Keratinocyte (primary cell): ENCODE data around the gene RFTN1. TPM values are rescaled to one million over a fixed set of nuclear protein-coding genes. Genes with fewer than 3 reads are reported as not detected.

Experiments used
- DNase-seq: peaks from one replicate; pipeline ENCODE4 v3.0.0-alpha.2; 2011; ENCODE audit warnings: low read depth, missing footprints, low spot score
- FAIRE-seq: peaks from 2 replicates; lab custom pipeline; 2011; peaks lifted over from hg19 to GRCh38; lab: Jason Lieb, UNC
- H2AFZ ChIP-seq: 2 replicates; pipeline ENCODE4 v1.6.0; 2012; ENCODE audit warnings: low read length, control low read depth, inconsistent platforms; ENCODE audit not compliant: control insufficient read depth
- H3K27ac ChIP-seq: 2 replicates; pipeline ENCODE4 v1.5.1; 2011; ENCODE audit warnings: low read length; ENCODE audit not compliant: control insufficient read depth, insufficient read depth
- H3K27me3 ChIP-seq: 3 replicates; pipeline ENCODE4 v1.6.0; 2011; ENCODE audit warnings: low read length; ENCODE audit not compliant: control insufficient read depth, insufficient read depth; ENCODE audit errors: extremely low read depth
- H3K36me3 ChIP-seq, 2 experiments: 2 replicates in 1 of 2; 3 replicates in 1 of 2; pipeline ENCODE4 v1.5.1; 2011; ENCODE audit warnings: low read length in 2 of 2, mild to moderate bottlenecking in 1 of 2; ENCODE audit not compliant: control insufficient read depth in 2 of 2, insufficient read depth in 2 of 2; ENCODE audit errors: extremely low read depth in 1 of 2
- H3K4me1 ChIP-seq: 3 replicates; pipeline ENCODE4 v1.5.1; 2011; ENCODE audit warnings: low read length; ENCODE audit not compliant: control insufficient read depth, insufficient read depth; ENCODE audit errors: extremely low read depth
- H3K4me2 ChIP-seq: 3 replicates; pipeline ENCODE4 v1.6.0; 2011; ENCODE audit warnings: low read depth, low read length; ENCODE audit not compliant: control insufficient read depth, insufficient read depth; ENCODE audit errors: extremely low read depth
- H3K4me3 ChIP-seq, 3 experiments: fragments of 200-600 bp in 1 of 3; sonication (generic) in 1 of 3; 2 replicates in 2 of 3; 3 replicates in 1 of 3; pipeline ENCODE4 v1.5.1; 2011 to 2016; ENCODE audit warnings: low read length in 3 of 3, mild to moderate bottlenecking in 3 of 3, control low read depth in 2 of 3, inconsistent platforms in 1 of 3, low read depth in 1 of 3, mixed read lengths in 1 of 3, mixed run types in 1 of 3, moderate library complexity in 1 of 3; ENCODE audit not compliant: control insufficient read depth in 2 of 3, insufficient read depth in 2 of 3; ENCODE audit errors: extremely low read depth in 1 of 3
- H3K79me2 ChIP-seq: 2 replicates; pipeline ENCODE4 v1.6.0; 2012; ENCODE audit warnings: low read length; ENCODE audit not compliant: control insufficient read depth, insufficient read depth
- H3K9ac ChIP-seq: 3 replicates; pipeline ENCODE4 v1.6.0; 2011; ENCODE audit warnings: low read length; ENCODE audit not compliant: control insufficient read depth, insufficient read depth; ENCODE audit errors: extremely low read depth
- H3K9me1 ChIP-seq: 3 replicates; pipeline ENCODE4 v1.6.0; 2011; ENCODE audit warnings: low read length; ENCODE audit not compliant: control insufficient read depth, insufficient read depth; ENCODE audit errors: extremely low read depth
- H3K9me3 ChIP-seq: 2 replicates; pipeline ENCODE4 v1.5.1; 2012; ENCODE audit warnings: low read depth, low read length; ENCODE audit not compliant: control insufficient read depth
- H4K20me1 ChIP-seq: 3 replicates; pipeline ENCODE4 v1.6.0; 2011; ENCODE audit warnings: low read length; ENCODE audit not compliant: control insufficient read depth, insufficient read depth; ENCODE audit errors: extremely low read depth
- CTCF ChIP-seq, 3 experiments: IDR thresholded peaks in 1 of 3; conservative IDR thresholded peaks in 1 of 3; optimal IDR thresholded peaks in 1 of 3; 2 replicates in 2 of 3; 3 replicates in 1 of 3; pipeline versions ENCODE3 to v1.5.1; 2011; ENCODE audit warnings: low read length in 3 of 3, mild to moderate bottlenecking in 3 of 3, moderate library complexity in 2 of 3, control low read depth in 1 of 3, inconsistent platforms in 1 of 3; ENCODE audit not compliant: insufficient read depth in 2 of 3; ENCODE audit errors: extremely low read depth in 1 of 3
- EZH2 ChIP-seq: IDR thresholded peaks from one replicate; pipeline ENCODE4 v1.6.1; 2012; ENCODE audit warnings: inconsistent platforms, mild to moderate bottlenecking, low read length, moderate library complexity
- dilution Hi-C: fragments of 300-500 bp; cut with MboI; formaldehyde crosslinking; loops from one replicate; pipeline ENCODE4 v1.7.0; 2020; ENCODE audit warnings: low sequenced_read_pairs; ENCODE audit not compliant: extremely low pct_ligation_motif_present
- polyA plus RNA-seq, 5 experiments: library from polyadenylated mRNA; depleted of rRNA in 3 of 5; stranded (reverse) in 3 of 5; stranded (forward) in 1 of 5; unstranded in 1 of 5; fragments of >200 nt; gene quantifications; 1 replicate in 1 of 5; 2 replicates in 3 of 5; 3 replicates in 1 of 5; pipeline versions ENCODE4 v1.2.1 to v1.2.3, GENCODE V29; 2011 to 2012; ENCODE audit warnings: missing spikeins in 2 of 5, low read depth in 1 of 5, low replicate concordance in 1 of 5

The RFTN1 gene
- polyA plus RNA-seq, 1 donor (not counting 4 experiments of a cell fraction or from before 2014, with no cell fraction given): 18.0 TPM

- Histone ChIP-seq H3K9me1 (no peaks in the 10 kb centered on the region), H3K4me3 (no peak overlapping the region), H2AFZ (no peak overlapping the region), H3K4me1 (no peaks in the 10 kb centered on the region), H3K4me2 (no peak overlapping the region), H4K20me1 (no peaks in the 10 kb centered on the region), H3K27ac (no peak overlapping the region), H3K79me2 (no peaks in the 10 kb centered on the region), H3K9ac (no peak overlapping the region), H3K27me3 (no peaks in the 10 kb centered on the region), H3K9me3 (no peaks in the 10 kb centered on the region), H3K36me3 (peaks cover 13 to 22% of the 10 kb centered on the region in 2 experiments)
- no peak for DNase-seq
- TF ChIP-seq CTCF (optimal IDR thresholded peaks at IDR 0.05 in 1 of 3, IDR thresholded peaks at IDR 0.05 in 1 of 3, conservative IDR thresholded peaks at IDR 0.05 in 1 of 3; ENCODE audit: extremely low read depth in 1 of 3, insufficient read depth in 2 of 3, low read length in 3 of 3): no peak
- TF ChIP-seq EZH2: no peak
- FAIRE-seq: no peak
- dilution Hi-C loops: no loop called here
Observed at GRCh38 chr3:16316396-16316795, 197.1 kb downstream of the RFTN1 start.

GRCh38 chr3:16315623-16316022 lies 197.9 kb downstream of the RFTN1 start:
- dilution Hi-C loops: no loop called here
- no peaks in the 10 kb centered on the region for H3K27me3 ChIP-seq
- no peaks in the 10 kb centered on the region for H3K79me2 ChIP-seq
- H3K36me3 ChIP-seq: peaks cover 13 to 22% of the 10 kb centered on the region in 2 experiments
- no peak overlapping the region for H3K4me2 ChIP-seq
- no peak for TF ChIP-seq CTCF (optimal IDR thresholded peaks at IDR 0.05 in 1 of 3, IDR thresholded peaks at IDR 0.05 in 1 of 3, conservative IDR thresholded peaks at IDR 0.05 in 1 of 3; ENCODE audit: extremely low read depth in 1 of 3, insufficient read depth in 2 of 3, low read length in 3 of 3)
- no peak for TF ChIP-seq EZH2
- no peaks in the 10 kb centered on the region for H3K9me1 ChIP-seq
- H3K9me3 ChIP-seq: no peaks in the 10 kb centered on the region
- H3K9ac ChIP-seq: no peak overlapping the region
- FAIRE-seq: no peak
- H3K27ac ChIP-seq: no peak overlapping the region
- no peak overlapping the region for H3K4me3 ChIP-seq
- H2AFZ ChIP-seq: no peak overlapping the region
- H4K20me1 ChIP-seq: no peaks in the 10 kb centered on the region
- no peak for DNase-seq
- no peaks in the 10 kb centered on the region for H3K4me1 ChIP-seq
